ENCODE measurements around the gene GMDS. TPM values are rescaled to one million over a fixed set of nuclear protein-coding genes. Genes with fewer than 3 reads are reported as not detected.

Gene GMDS
- total RNA-seq, 1 donor from 2014 or later = 35.7 TPM

- no peaks in the 10 kb centered on the region for H3K36me3 Mint-ChIP-seq (ENCODE audit: low read depth)
- intact Hi-C loops (cut with micrococcal nuclease) = no loop called here
- H3K4me1 Mint-ChIP-seq (ENCODE audit: low read depth) = peaks cover 2% of the 10 kb centered on the region
- no peak overlapping the region for H3K27ac Mint-ChIP-seq
- no peak overlapping the region for H3K4me3 Mint-ChIP-seq (ENCODE audit: low read depth)
- no peaks in the 10 kb centered on the region for H3K27me3 Mint-ChIP-seq (ENCODE audit: low read depth)
- H3K9me3 Mint-ChIP-seq = no peaks in the 10 kb centered on the region
- DNase-seq (ENCODE audit: low spot score) = no peak
Observed at GRCh38 chr6:1908784-1909183, 336.6 kb downstream of the GMDS start.

- Mint-ChIP-seq H3K27ac (no peak overlapping the region), H3K9me3 (no peaks in the 10 kb centered on the region), H3K4me1 (ENCODE audit: low read depth) (peaks cover 4% of the 10 kb centered on the region), H3K27me3 (ENCODE audit: low read depth) (no peaks in the 10 kb centered on the region), H3K4me3 (ENCODE audit: low read depth) (no peak overlapping the region), H3K36me3 (ENCODE audit: low read depth) (no peaks in the 10 kb centered on the region)
- intact Hi-C loops (cut with micrococcal nuclease) = no loop called here
- no peak for DNase-seq (ENCODE audit: low spot score)
Observed at GRCh38 chr6:1906609-1907008, 338.8 kb downstream of the GMDS start.

GRCh38 chr6:1906014-1906413, 339.4 kb downstream of the GMDS start:
- no peak overlapping the region for H3K4me3 Mint-ChIP-seq (ENCODE audit: low read depth)
- H3K9me3 Mint-ChIP-seq = no peaks in the 10 kb centered on the region
- H3K4me1 Mint-ChIP-seq (ENCODE audit: low read depth) = peaks cover 5% of the 10 kb centered on the region
- no peaks in the 10 kb centered on the region for H3K27me3 Mint-ChIP-seq (ENCODE audit: low read depth)
- H3K36me3 Mint-ChIP-seq (ENCODE audit: low read depth) = no peaks in the 10 kb centered on the region
- intact Hi-C loops (cut with micrococcal nuclease) = no loop called here
- DNase-seq (ENCODE audit: low spot score) = no peak
- no peak overlapping the region for H3K27ac Mint-ChIP-seq

GRCh38 chr6:1904898-1905297, 340.5 kb downstream of the GMDS start:
- intact Hi-C loops (cut with micrococcal nuclease) = no loop called here
- Mint-ChIP-seq H3K27me3 (ENCODE audit: low read depth) (no peaks in the 10 kb centered on the region), H3K36me3 (ENCODE audit: low read depth) (no peaks in the 10 kb centered on the region), H3K27ac (no peak overlapping the region), H3K4me3 (ENCODE audit: low read depth) (no peak overlapping the region), H3K4me1 (ENCODE audit: low read depth) (peaks cover 5% of the 10 kb centered on the region), H3K9me3 (no peaks in the 10 kb centered on the region)
- no peak for DNase-seq (ENCODE audit: low spot score)

- Mint-ChIP-seq H3K27me3 (ENCODE audit: low read depth) (no peaks in the 10 kb centered on the region), H3K4me3 (ENCODE audit: low read depth) (no peak overlapping the region), H3K36me3 (ENCODE audit: low read depth) (no peaks in the 10 kb centered on the region), H3K4me1 (ENCODE audit: low read depth) (peaks cover 3% of the 10 kb centered on the region), H3K27ac (no peak overlapping the region), H3K9me3 (no peaks in the 10 kb centered on the region)
- intact Hi-C loops (cut with micrococcal nuclease) = no loop called here
- no peak for DNase-seq (ENCODE audit: low spot score)
Observed at GRCh38 chr6:1904466-1904799, 341.0 kb downstream of the GMDS start.

- Mint-ChIP-seq H3K27me3 (ENCODE audit: low read depth) (no peaks in the 10 kb centered on the region), H3K27ac (no peak overlapping the region), H3K4me3 (ENCODE audit: low read depth) (no peak overlapping the region), H3K9me3 (no peaks in the 10 kb centered on the region), H3K36me3 (ENCODE audit: low read depth) (no peaks in the 10 kb centered on the region), H3K4me1 (ENCODE audit: low read depth) (peaks cover 3% of the 10 kb centered on the region)
- DNase-seq (ENCODE audit: low spot score) = no peak
- intact Hi-C loops (cut with micrococcal nuclease) = no loop called here
Observed at GRCh38 chr6:1903780-1904465, 341.5 kb downstream of the GMDS start.

GRCh38 chr6:1901556-1901955, 343.8 kb downstream of the GMDS start:
- H3K36me3 Mint-ChIP-seq (ENCODE audit: low read depth) = no peaks in the 10 kb centered on the region
- no peak for DNase-seq (ENCODE audit: low spot score)
- peaks cover 3% of the 10 kb centered on the region for H3K4me1 Mint-ChIP-seq (ENCODE audit: low read depth)
- no peaks in the 10 kb centered on the region for H3K27me3 Mint-ChIP-seq (ENCODE audit: low read depth)
- no peak overlapping the region for H3K4me3 Mint-ChIP-seq (ENCODE audit: low read depth)
- no peak overlapping the region for H3K27ac Mint-ChIP-seq
- intact Hi-C loops (cut with micrococcal nuclease) = no loop called here
- H3K9me3 Mint-ChIP-seq = no peaks in the 10 kb centered on the region

GRCh38 chr6:1896897-1897296, 348.5 kb downstream of the GMDS start:
- H3K27ac Mint-ChIP-seq = no peak overlapping the region
- no peaks in the 10 kb centered on the region for H3K27me3 Mint-ChIP-seq (ENCODE audit: low read depth)
- peaks cover 3% of the 10 kb centered on the region for H3K4me1 Mint-ChIP-seq (ENCODE audit: low read depth)
- intact Hi-C loops (cut with micrococcal nuclease) = no loop called here
- H3K4me3 Mint-ChIP-seq (ENCODE audit: low read depth) = no peak overlapping the region
- no peaks in the 10 kb centered on the region for H3K36me3 Mint-ChIP-seq (ENCODE audit: low read depth)
- no peaks in the 10 kb centered on the region for H3K9me3 Mint-ChIP-seq
- DNase-seq (ENCODE audit: low spot score) = no peak

GRCh38 chr6:1895721-1896120, 349.7 kb downstream of the GMDS start:
- H3K4me1 Mint-ChIP-seq (ENCODE audit: low read depth) = peaks cover 4% of the 10 kb centered on the region
- intact Hi-C loops (cut with micrococcal nuclease) = no loop called here
- H3K9me3 Mint-ChIP-seq = no peaks in the 10 kb centered on the region
- no peak overlapping the region for H3K27ac Mint-ChIP-seq
- no peak overlapping the region for H3K4me3 Mint-ChIP-seq (ENCODE audit: low read depth)
- no peaks in the 10 kb centered on the region for H3K36me3 Mint-ChIP-seq (ENCODE audit: low read depth)
- DNase-seq (ENCODE audit: low spot score) = no peak
- no peaks in the 10 kb centered on the region for H3K27me3 Mint-ChIP-seq (ENCODE audit: low read depth)

GRCh38 chr6:1894954-1895353, 350.5 kb downstream of the GMDS start:
- no peak overlapping the region for H3K27ac Mint-ChIP-seq
- H3K4me3 Mint-ChIP-seq (ENCODE audit: low read depth) = no peak overlapping the region
- H3K4me1 Mint-ChIP-seq (ENCODE audit: low read depth) = peaks cover 8% of the 10 kb centered on the region
- H3K9me3 Mint-ChIP-seq = no peaks in the 10 kb centered on the region
- no peaks in the 10 kb centered on the region for H3K36me3 Mint-ChIP-seq (ENCODE audit: low read depth)
- intact Hi-C loops (cut with micrococcal nuclease) = loop anchor here (5.0 kb wide), 2 partner anchors 207 to 302 kb away; no protein-coding TSS in a partner anchor
- DNase-seq (ENCODE audit: low spot score) = no peak
- no peaks in the 10 kb centered on the region for H3K27me3 Mint-ChIP-seq (ENCODE audit: low read depth)

- Mint-ChIP-seq H3K27ac (no peak overlapping the region), H3K4me3 (ENCODE audit: low read depth) (no peak overlapping the region), H3K9me3 (no peaks in the 10 kb centered on the region), H3K36me3 (ENCODE audit: low read depth) (no peaks in the 10 kb centered on the region), H3K4me1 (ENCODE audit: low read depth) (peaks cover 8% of the 10 kb centered on the region), H3K27me3 (ENCODE audit: low read depth) (no peaks in the 10 kb centered on the region)
- intact Hi-C loops (cut with micrococcal nuclease) = loop anchor here (5.0 kb wide), 2 partner anchors 209 to 304 kb away; no protein-coding TSS in a partner anchor
- DNase-seq (ENCODE audit: low spot score) = no peak
Observed at GRCh38 chr6:1893470-1894130, 351.8 kb downstream of the GMDS start.

GRCh38 chr6:1892716-1893115, 352.7 kb downstream of the GMDS start:
- Mint-ChIP-seq H3K9me3 (no peaks in the 10 kb centered on the region), H3K27ac (no peak overlapping the region), H3K36me3 (ENCODE audit: low read depth) (no peaks in the 10 kb centered on the region), H3K4me3 (ENCODE audit: low read depth) (no peak overlapping the region), H3K27me3 (ENCODE audit: low read depth) (no peaks in the 10 kb centered on the region), H3K4me1 (ENCODE audit: low read depth) (peaks cover 8% of the 10 kb centered on the region)
- DNase-seq (ENCODE audit: low spot score) = no peak
- intact Hi-C loops (cut with micrococcal nuclease) = loop anchor here (5.0 kb wide), 2 partner anchors 210 to 305 kb away; no protein-coding TSS in a partner anchor

- no peak overlapping the region for H3K4me3 Mint-ChIP-seq (ENCODE audit: low read depth)
- DNase-seq (ENCODE audit: low spot score) = no peak
- H3K36me3 Mint-ChIP-seq (ENCODE audit: low read depth) = no peaks in the 10 kb centered on the region
- no peaks in the 10 kb centered on the region for H3K9me3 Mint-ChIP-seq
- H3K27me3 Mint-ChIP-seq (ENCODE audit: low read depth) = no peaks in the 10 kb centered on the region
- H3K4me1 Mint-ChIP-seq (ENCODE audit: low read depth) = peaks cover 8% of the 10 kb centered on the region
- intact Hi-C loops (cut with micrococcal nuclease) = loop anchor here (5.0 kb wide), 2 partner anchors 211 to 306 kb away; no protein-coding TSS in a partner anchor
- H3K27ac Mint-ChIP-seq = no peak overlapping the region
Observed at GRCh38 chr6:1890987-1891386, 354.4 kb downstream of the GMDS start.

Data from activated T-helper 2 cell treated with anti-CD3 and anti-CD28 coated beads, Interferon-gamma antibody, Interleukin-2, Interleukin-4, amounts not matched to agents 10 μg/mL and 5 μg/mL and 100 μg/mL, durations not matched to agents 14 hours and 24 hours and 36 hours (primary cell).